Stomach (tissue), 9 donors: Measurements from ENCODE around the gene SGPL1. TPM values are rescaled to one million over a fixed set of nuclear protein-coding genes. Genes with fewer than 3 reads are reported as not detected.

ENCODE experiments used
- DNase-seq, 2 donors: peaks; one replicate each; pipeline versions ENCODE4 v3.0.0 to v3.0.0-alpha.2; 2013 to 2019
- H3K27ac ChIP-seq, 5 donors: fragments of 200-600 bp in 4 of 5; sonication (generic) in 4 of 5; one replicate each; pipeline ENCODE4 v1.5.1; 2013 to 2019; ENCODE audit warnings: mild to moderate bottlenecking in 1 of 5, moderate library complexity in 1 of 5
- H3K27me3 ChIP-seq, 3 donors: fragments of 200-600 bp; sonication (generic); one replicate each; pipeline ENCODE4 v1.5.1; 2017 to 2019; ENCODE audit warnings: mixed run types in 1 of 3
- H3K36me3 ChIP-seq, 4 donors: fragments of 200-600 bp; sonication (generic); 1 replicate in 3 of 4; 2 replicates in 1 of 4; pipeline ENCODE4 v1.5.1; 2016 to 2019
- H3K4me1 ChIP-seq, 4 donors: fragments of 200-600 bp; sonication (generic); one replicate each; pipeline ENCODE4 v1.5.1; 2016 to 2019
- H3K4me3 ChIP-seq, 4 donors: fragments of 200-600 bp; sonication (generic) in 3 of 4; one replicate each; pipeline ENCODE4 v1.5.1; 2016 to 2019; ENCODE audit warnings: mild to moderate bottlenecking in 1 of 4
- H3K9me3 ChIP-seq, 4 donors: fragments of 200-600 bp; sonication (generic); one replicate each; pipeline ENCODE4 v1.5.1; 2016 to 2019
- CTCF ChIP-seq, 7 experiments: fragments of 450-650 bp in 4 of 7; fragments of 200-600 bp in 3 of 7; sonication (generic) in 3 of 7; IDR thresholded peaks; one replicate each; pipeline ENCODE4 v1.5.1; 2016 to 2019; ENCODE audit warnings: antibody characterized with exemption in 7 of 7, control low read depth in 2 of 7, mild to moderate bottlenecking in 1 of 7
- EP300 ChIP-seq: sonication (generic); formaldehyde crosslinking; IDR thresholded peaks from one replicate; pipeline ENCODE4 v1.6.1; 2017; ENCODE audit warnings: antibody characterized with exemption
- POLR2A ChIP-seq, 4 donors: fragments of 450-650 bp; IDR thresholded peaks; one replicate each; pipeline ENCODE4 v1.6.1; 2016; ENCODE audit warnings: antibody characterized with exemption in 4 of 4, control low read depth in 2 of 4, mild to moderate bottlenecking in 1 of 4, moderate library complexity in 1 of 4
- POLR2AphosphoS5 ChIP-seq, 3 donors: sonication (generic); formaldehyde crosslinking; IDR thresholded peaks; one replicate each; pipeline ENCODE4 v1.6.1; 2016; ENCODE audit warnings: antibody characterized with exemption in 3 of 3
- whole genome bisulfite sequencing, 5 donors: extraction: QIAGEN DNeasy Blood & Tissue Kit in 3 of 5; methylation state at CpG; one replicate each; pipeline versions ENCODE4 v1.1.5 to v1.1.7; 2013 to 2018; 5-methylcytosine and 5-hydroxymethylcytosine counted together
- intact Hi-C: fragments of 100-400 bp; cut with DNase I; formaldehyde crosslinking; loops from one replicate; pipeline ENCODE4 v1.15.1; 2023; ENCODE audit warnings: low total_unique reads
- polyA plus RNA-seq, 3 donors: library from polyadenylated mRNA; stranded (reverse); fragments of 200-250 nt; gene quantifications; one replicate each; pipeline ENCODE4 v1.2.3, GENCODE V29; 2013
- total RNA-seq, 5 donors: library from RNA; depleted of rRNA; stranded (reverse); fragments of >200 nt; gene quantifications; one replicate each; pipeline versions ENCODE4 v1.1.0 to v1.2.3, GENCODE V29; 2014 to 2016
- donor health status: healthy with polysubstance abuse.
- donor health status: Bipolar disorder and iron deficiency.
- donor health status: healthy.

Gene SGPL1
- total and polyA plus RNA-seq, 8 donors: 1.2 to 65.5 (median 15.6) TPM

- H3K36me3 ChIP-seq: no peaks in the 10 kb centered on the region
- 88 to 93% (median 90%) methylated on average over 3 to 16 of the region's 16 CpGs for WGBS, 5 donors
- intact Hi-C loops: no loop called here
- DNase-seq: no peak
- TF ChIP-seq CTCF (IDR thresholded peaks at IDR 0.05): no peak
- TF ChIP-seq POLR2A (IDR thresholded peaks at IDR 0.05): no peak
- TF ChIP-seq POLR2AphosphoS5 (IDR thresholded peaks at IDR 0.05): no peak
- no peak for TF ChIP-seq EP300
- no peak overlapping the region for H3K4me3 ChIP-seq
- peaks cover 0 to 9% (median 4%) of the 10 kb centered on the region in 4 donors for H3K4me1 ChIP-seq
- H3K27ac ChIP-seq: no peak overlapping the region
- H3K9me3 ChIP-seq: no peaks in the 10 kb centered on the region
- H3K27me3 ChIP-seq: no peaks in the 10 kb centered on the region
Measured at GRCh38 chr10:70910486-70911341, 95.0 kb downstream of the SGPL1 start.

- Histone ChIP-seq H3K4me1 (peaks cover 0 to 9% (median 4%) of the 10 kb centered on the region in 4 donors), H3K4me3 (no peak overlapping the region), H3K27ac (no peak overlapping the region), H3K36me3 (no peaks in the 10 kb centered on the region), H3K27me3 (peaks cover 0 to 2% (median 0%) of the 10 kb centered on the region in 3 donors), H3K9me3 (no peaks in the 10 kb centered on the region)
- TF ChIP-seq CTCF (IDR thresholded peaks at IDR 0.05) (no peak), POLR2A (IDR thresholded peaks at IDR 0.05) (no peak), EP300 (no peak), POLR2AphosphoS5 (IDR thresholded peaks at IDR 0.05) (no peak)
- DNase-seq: no peak
- intact Hi-C loops: no loop called here
- 85 to 92% (median 91%) methylated on average over 4 of the region's 4 CpGs for WGBS, 5 donors
Measured at GRCh38 chr10:70911386-70911785, 95.6 kb downstream of the SGPL1 start.

DNA sequence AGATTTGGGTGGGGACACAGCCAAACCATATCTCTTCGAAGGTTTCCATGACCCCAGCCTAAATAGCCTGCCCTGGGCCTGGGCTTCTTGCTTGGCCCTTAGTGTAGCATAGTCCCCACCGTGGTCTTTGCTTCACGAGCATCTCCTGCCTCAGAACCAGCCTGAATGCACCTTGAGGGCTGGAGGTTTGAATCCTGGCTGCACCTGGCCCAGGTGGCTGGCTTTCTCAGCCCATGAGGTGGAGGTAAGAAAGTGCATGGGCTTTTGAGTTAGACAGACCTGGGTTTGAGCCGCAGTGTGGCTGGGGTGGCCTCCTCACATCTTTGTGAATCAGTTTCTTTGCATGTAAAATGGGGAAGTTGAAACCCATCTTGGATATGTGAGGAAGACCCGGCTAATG, 96.8 kb downstream of the SGPL1 start:
- H3K4me1 ChIP-seq: peaks cover 0 to 5% (median under 1%) of the 10 kb centered on the region in 4 donors
- H3K27ac ChIP-seq: no peak overlapping the region
- intact Hi-C loops: no loop called here
- no peak overlapping the region for H3K4me3 ChIP-seq
- no peaks in the 10 kb centered on the region for H3K36me3 ChIP-seq
- TF ChIP-seq POLR2A (IDR thresholded peaks at IDR 0.05) (no peak), POLR2AphosphoS5 (IDR thresholded peaks at IDR 0.05) (no peak), CTCF (IDR thresholded peaks at IDR 0.05) (no peak), EP300 (no peak)
- 85 to 96% (median 90%) methylated on average over 5 of the region's 5 CpGs for WGBS, 5 donors
- peaks cover 0 to 13% (median 5%) of the 10 kb centered on the region in 3 donors for H3K27me3 ChIP-seq
- H3K9me3 ChIP-seq: no peaks in the 10 kb centered on the region
- DNase-seq: no peak

- H3K36me3 ChIP-seq: no peaks in the 10 kb centered on the region
- H3K4me1 ChIP-seq: no peaks in the 10 kb centered on the region
- no peak overlapping the region for H3K4me3 ChIP-seq
- intact Hi-C loops: no loop called here
- WGBS, 5 donors: 62 to 68% (median 67%) methylated on average over 6 of the region's 6 CpGs
- no peak overlapping the region for H3K27ac ChIP-seq
- peak in 1 of 2 donors; percentile 41 for DNase-seq
- H3K27me3 ChIP-seq: peaks cover 0 to 21% (median 7%) of the 10 kb centered on the region in 3 donors
- H3K9me3 ChIP-seq: no peaks in the 10 kb centered on the region
- TF ChIP-seq CTCF (IDR thresholded peaks at IDR 0.05) (no peak), EP300 (no peak), POLR2AphosphoS5 (IDR thresholded peaks at IDR 0.05) (no peak), POLR2A (IDR thresholded peaks at IDR 0.05) (no peak)
Measured at GRCh38 chr10:70913191-70913892, 97.6 kb downstream of the SGPL1 start.
